Activated naive CD8-positive, alpha-beta T cell treated with anti-CD3 and anti-CD28 coated beads, Interleukin-2, amount 10 ng/mL, durations not matched to agents 7 days and 5 days (primary cell): ENCODE measurements around the gene FSTL3. TPM values are rescaled to one million over a fixed set of nuclear protein-coding genes. Genes with fewer than 3 reads are reported as not detected.
"Not testable (repeated sequence)": the region's sequence is repeated elsewhere in the genome, so short reads cannot be mapped to it uniquely, and the experiment has no call there.

ENCODE experiments used
- ATAC-seq: fragments of 150-1000 bp; cut with Tn5 transposase; one replicate; pipeline ENCODE4 v1.10.0; 2021; ENCODE audit warnings: low read depth, moderate library complexity
- POLR2A ChIA-PET: fragments of 350-600 bp; sonication (Branson Sonifier 250); formaldehyde crosslinking; loops from one replicate; lab custom pipeline; 2021; ENCODE audit warnings: antibody characterized with exemption; lab: Charles Lee
- DNase-seq: peaks from one replicate; pipeline ENCODE4 v3.0.0; 2021
- H3K27ac Mint-ChIP-seq: one replicate; pipeline ENCODE4 v1.8.0; 2022; ENCODE audit warnings: mild to moderate bottlenecking, mixed read lengths
- H3K27me3 Mint-ChIP-seq: one replicate; pipeline ENCODE4 v1.8.0; 2022; ENCODE audit warnings: mild to moderate bottlenecking, moderate library complexity, mixed read lengths
- H3K36me3 Mint-ChIP-seq: one replicate; pipeline ENCODE4 v1.8.0; 2021; ENCODE audit warnings: mild to moderate bottlenecking, mixed read lengths
- H3K4me1 Mint-ChIP-seq: one replicate; pipeline ENCODE4 v1.8.0; 2021; ENCODE audit warnings: mixed read lengths
- H3K4me3 Mint-ChIP-seq: one replicate; pipeline ENCODE4 v1.8.0; 2022; ENCODE audit warnings: mild to moderate bottlenecking, moderate library complexity, mixed read lengths
- H3K9me3 Mint-ChIP-seq: one replicate; pipeline ENCODE4 v1.8.0; 2021; ENCODE audit warnings: mixed read lengths
- total RNA-seq, 2 experiments: library from RNA; stranded (reverse); gene quantifications; one replicate each; pipeline ENCODE4 v1.2.3, GENCODE V29; 2021

The FSTL3 gene
- total RNA-seq, 2 experiments from 2014 or later: 2.6 to 2.9 TPM

GRCh38 chr19:660793-661426, 15.3 kb upstream of the FSTL3 start:
- ATAC-seq (peak; percentile 7), DNase-seq (no peak)
- peak overlapping the region; percentile 93 for H3K4me3 Mint-ChIP-seq
- no peaks in the 10 kb centered on the region for H3K27me3 Mint-ChIP-seq
- peaks cover 8% of the 10 kb centered on the region for H3K36me3 Mint-ChIP-seq
- H3K4me1 Mint-ChIP-seq: peaks cover 24% of the 10 kb centered on the region
- POLR2A ChIA-PET: interaction anchor here (0.6 to 2.1 kb wide), 12 partner anchors 16 to 222 kb away, joined by 3 to 15 read pairs (median 4); partner anchors contain the start of genes BSG, CDC34, FSTL3 and POLRMT
- peak overlapping the region; percentile 95 for H3K27ac Mint-ChIP-seq
- no peaks in the 10 kb centered on the region for H3K9me3 Mint-ChIP-seq

- H3K9me3 Mint-ChIP-seq: no peaks in the 10 kb centered on the region
- ATAC-seq (peak; percentile 57), DNase-seq (peak; percentile 72)
- no peaks in the 10 kb centered on the region for H3K27me3 Mint-ChIP-seq
- H3K27ac Mint-ChIP-seq: peak overlapping the region; percentile 95
- POLR2A ChIA-PET: interaction anchor here (0.7 to 2.1 kb wide), 8 partner anchors 15 to 150 kb away, joined by 3 to 15 read pairs (median 5); partner anchors contain the start of genes FSTL3 and POLRMT
- peaks cover 8% of the 10 kb centered on the region for H3K36me3 Mint-ChIP-seq
- peaks cover 23% of the 10 kb centered on the region for H3K4me1 Mint-ChIP-seq
- H3K4me3 Mint-ChIP-seq: peak overlapping the region; percentile 93
These were observed 14.6 kb upstream of the FSTL3 start for GRCh38 chr19:661427-662196.

GRCh38 chr19:662207-662961, 13.8 kb upstream of the FSTL3 start:
- ATAC-seq (peak; percentile 38), DNase-seq (peak; percentile 77)
- Mint-ChIP-seq H3K4me3 (peak overlapping the region; percentile 93), H3K27ac (peak overlapping the region; percentile 95), H3K9me3 (no peaks in the 10 kb centered on the region), H3K36me3 (peaks cover 8% of the 10 kb centered on the region), H3K27me3 (no peaks in the 10 kb centered on the region), H3K4me1 (peaks cover 23% of the 10 kb centered on the region)
- POLR2A ChIA-PET: interaction anchor here (1.0 to 2.2 kb wide), 7 partner anchors 15 to 136 kb away, joined by 3 to 21 read pairs (median 5); partner anchors contain the start of genes BSG and POLRMT

GRCh38 chr19:662962-663681, 13.1 kb upstream of the FSTL3 start, which contains the start of gene RNF126:
TSS of gene RNF126 (minus strand) at chr19:663214. CDS start at chr19:663121, 93 bp downstream.
- DNase-seq: peak; percentile 93
- H3K4me3 Mint-ChIP-seq: peak within 1 kb of the TSS; percentile 93
- H3K27me3 Mint-ChIP-seq: no peaks in the 10 kb centered on the region
- peak; percentile 51 for ATAC-seq
- H3K27ac Mint-ChIP-seq: peak within 1 kb of the TSS; percentile 95
- no peaks in the 10 kb centered on the region for H3K9me3 Mint-ChIP-seq
- H3K4me1 Mint-ChIP-seq: peaks cover 23% of the 10 kb centered on the region
- POLR2A ChIA-PET: interaction anchor here (0.8 to 2.2 kb wide), 11 partner anchors 14 to 152 kb away, joined by 3 to 21 read pairs (median 5); partner anchors contain the start of genes BSG and POLRMT
- H3K36me3 Mint-ChIP-seq: peaks cover 8% of the 10 kb centered on the region

GRCh38 chr19:663682-664117, 12.5 kb upstream of the FSTL3 start:
- H3K4me1 Mint-ChIP-seq: peaks cover 23% of the 10 kb centered on the region
- ATAC-seq (no peak), DNase-seq (no peak)
- H3K9me3 Mint-ChIP-seq: no peaks in the 10 kb centered on the region
- POLR2A ChIA-PET: interaction anchor here (0.8 to 2.2 kb wide), 11 partner anchors 14 to 153 kb away, joined by 3 to 21 read pairs (median 5); partner anchors contain the start of genes BSG and POLRMT
- peak overlapping the region; percentile 88 for H3K4me3 Mint-ChIP-seq
- H3K27me3 Mint-ChIP-seq: peaks cover 6% of the 10 kb centered on the region
- peaks cover 8% of the 10 kb centered on the region for H3K36me3 Mint-ChIP-seq
- H3K27ac Mint-ChIP-seq: peak overlapping the region; percentile 85

GRCh38 chr19:664913-665443, 11.2 kb upstream of the FSTL3 start:
- DNase-seq (peak; percentile 79), ATAC-seq (no peak)
- Mint-ChIP-seq H3K27me3 (peaks cover 13% of the 10 kb centered on the region), H3K9me3 (no peaks in the 10 kb centered on the region), H3K27ac (peak overlapping the region; percentile 85), H3K4me3 (peak overlapping the region; percentile 45), H3K4me1 (peaks cover 16% of the 10 kb centered on the region), H3K36me3 (peaks cover 6% of the 10 kb centered on the region)
- POLR2A ChIA-PET: interaction anchor here (0.7 kb wide), 2 partner anchors 72 to 576 kb away, joined by 4 read pairs; no protein-coding TSS in a partner anchor

GRCh38 chr19:666985-667573, 9.1 kb upstream of the FSTL3 start:
- H3K27ac Mint-ChIP-seq, POLR2A ChIA-PET: not testable (repeated sequence)

GRCh38 chr19:668675-669434, 7.3 kb upstream of the FSTL3 start:
- H3K4me1 Mint-ChIP-seq, H3K27ac Mint-ChIP-seq, H3K9me3 Mint-ChIP-seq, H3K36me3 Mint-ChIP-seq, DNase-seq, POLR2A ChIA-PET, H3K4me3 Mint-ChIP-seq, ATAC-seq: not testable (repeated sequence)
- peaks cover 20% of the 10 kb centered on the region for H3K27me3 Mint-ChIP-seq

More at GRCh38 chr19:666985-667573, 9.1 kb upstream of the FSTL3 start:
- ATAC-seq, DNase-seq, H3K36me3 Mint-ChIP-seq, H3K9me3 Mint-ChIP-seq, H3K4me3 Mint-ChIP-seq: not testable (repeated sequence)
- H3K4me1 Mint-ChIP-seq: peaks cover 10% of the 10 kb centered on the region
- peaks cover 16% of the 10 kb centered on the region for H3K27me3 Mint-ChIP-seq

- Mint-ChIP-seq H3K4me3 (no peak overlapping the region), H3K4me1 (no peaks in the 10 kb centered on the region), H3K9me3 (no peaks in the 10 kb centered on the region), H3K27ac (no peak overlapping the region), H3K36me3 (no peaks in the 10 kb centered on the region), H3K27me3 (peaks cover 30% of the 10 kb centered on the region)
- DNase-seq (no peak), ATAC-seq (no peak)
- POLR2A ChIA-PET: no interaction called here
These were observed 5.5 kb upstream of the FSTL3 start for GRCh38 chr19:670609-671075.

- no peak for ATAC-seq
- POLR2A ChIA-PET: interaction anchor here (1.3 kb wide), 1 partner anchor 595 kb away, joined by 3 read pairs; no protein-coding TSS in a partner anchor
These were observed 1.7 kb upstream of the FSTL3 start for GRCh38 chr19:674282-675151.

More at GRCh38 chr19:674282-675151, 1.7 kb upstream of the FSTL3 start:
- Mint-ChIP-seq H3K36me3 (no peaks in the 10 kb centered on the region), H3K27me3 (peaks cover 25% of the 10 kb centered on the region), H3K4me3 (no peak overlapping the region), H3K4me1 (no peaks in the 10 kb centered on the region), H3K9me3 (no peaks in the 10 kb centered on the region), H3K27ac (no peak overlapping the region)
- DNase-seq: no peak
